Vagina (tissue), 2 donors: ENCODE data around the gene WDR4.

Source experiments
- POLR2AphosphoS5 ChIP-seq, 2 donors: sonication (generic); formaldehyde crosslinking; IDR thresholded peaks; one replicate each; pipeline ENCODE4 v1.9.0; 2017; ENCODE audit warnings: antibody characterized with exemption in 2 of 2, mild to moderate bottlenecking in 2 of 2, low read depth in 1 of 2; ENCODE audit not compliant: insufficient read depth in 1 of 2
- TF ChIP-seq, protein P1 (sequence below), 3 experiments: fragments of 450-650 bp in 2 of 3; fragments of 200-600 bp in 1 of 3; sonication (generic) in 1 of 3; IDR thresholded peaks; one replicate each; pipeline ENCODE4 v1.5.1; 2017 to 2019; ENCODE audit warnings: antibody characterized with exemption in 3 of 3, mild to moderate bottlenecking in 2 of 3, moderate library complexity in 2 of 3

DNA sequence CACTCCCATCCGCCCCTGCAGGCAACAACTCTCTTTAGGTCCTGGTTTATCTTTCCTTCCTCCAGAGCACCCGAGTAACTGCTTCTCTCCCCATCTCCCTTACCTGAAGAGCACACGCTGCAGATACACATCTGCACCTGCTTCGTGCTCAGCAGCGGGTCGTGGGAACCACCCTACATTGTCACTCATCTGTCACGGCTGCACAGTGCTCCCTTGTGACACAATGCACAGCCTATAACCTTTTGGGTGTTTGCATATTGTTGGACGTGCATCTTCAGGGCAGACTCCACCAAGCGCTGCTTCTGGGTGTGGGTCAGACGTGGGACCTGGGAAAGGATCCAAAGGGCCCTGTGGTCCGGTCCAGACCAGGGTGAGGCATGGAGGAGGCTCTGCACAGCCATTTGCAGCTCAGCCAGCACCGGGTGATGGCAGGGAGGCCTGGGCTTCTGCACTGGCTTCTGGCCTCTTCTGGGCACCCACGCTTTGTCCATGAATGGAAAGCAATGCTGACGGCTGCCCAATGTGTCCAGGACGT, 42.5 kb downstream of the WDR4 start:
- no peak for TF ChIP-seq POLR2AphosphoS5 (IDR thresholded peaks at IDR 0.05; ENCODE audit: insufficient read depth in 1 of 2, low read depth in 1 of 2)
- TF ChIP-seq, protein P1, sequence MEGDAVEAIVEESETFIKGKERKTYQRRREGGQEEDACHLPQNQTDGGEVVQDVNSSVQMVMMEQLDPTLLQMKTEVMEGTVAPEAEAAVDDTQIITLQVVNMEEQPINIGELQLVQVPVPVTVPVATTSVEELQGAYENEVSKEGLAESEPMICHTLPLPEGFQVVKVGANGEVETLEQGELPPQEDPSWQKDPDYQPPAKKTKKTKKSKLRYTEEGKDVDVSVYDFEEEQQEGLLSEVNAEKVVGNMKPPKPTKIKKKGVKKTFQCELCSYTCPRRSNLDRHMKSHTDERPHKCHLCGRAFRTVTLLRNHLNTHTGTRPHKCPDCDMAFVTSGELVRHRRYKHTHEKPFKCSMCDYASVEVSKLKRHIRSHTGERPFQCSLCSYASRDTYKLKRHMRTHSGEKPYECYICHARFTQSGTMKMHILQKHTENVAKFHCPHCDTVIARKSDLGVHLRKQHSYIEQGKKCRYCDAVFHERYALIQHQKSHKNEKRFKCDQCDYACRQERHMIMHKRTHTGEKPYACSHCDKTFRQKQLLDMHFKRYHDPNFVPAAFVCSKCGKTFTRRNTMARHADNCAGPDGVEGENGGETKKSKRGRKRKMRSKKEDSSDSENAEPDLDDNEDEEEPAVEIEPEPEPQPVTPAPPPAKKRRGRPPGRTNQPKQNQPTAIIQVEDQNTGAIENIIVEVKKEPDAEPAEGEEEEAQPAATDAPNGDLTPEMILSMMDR (IDR thresholded peaks at IDR 0.05), result no peak
